ENCODE results near the gene IER2.

The IER2 gene

DNA sequence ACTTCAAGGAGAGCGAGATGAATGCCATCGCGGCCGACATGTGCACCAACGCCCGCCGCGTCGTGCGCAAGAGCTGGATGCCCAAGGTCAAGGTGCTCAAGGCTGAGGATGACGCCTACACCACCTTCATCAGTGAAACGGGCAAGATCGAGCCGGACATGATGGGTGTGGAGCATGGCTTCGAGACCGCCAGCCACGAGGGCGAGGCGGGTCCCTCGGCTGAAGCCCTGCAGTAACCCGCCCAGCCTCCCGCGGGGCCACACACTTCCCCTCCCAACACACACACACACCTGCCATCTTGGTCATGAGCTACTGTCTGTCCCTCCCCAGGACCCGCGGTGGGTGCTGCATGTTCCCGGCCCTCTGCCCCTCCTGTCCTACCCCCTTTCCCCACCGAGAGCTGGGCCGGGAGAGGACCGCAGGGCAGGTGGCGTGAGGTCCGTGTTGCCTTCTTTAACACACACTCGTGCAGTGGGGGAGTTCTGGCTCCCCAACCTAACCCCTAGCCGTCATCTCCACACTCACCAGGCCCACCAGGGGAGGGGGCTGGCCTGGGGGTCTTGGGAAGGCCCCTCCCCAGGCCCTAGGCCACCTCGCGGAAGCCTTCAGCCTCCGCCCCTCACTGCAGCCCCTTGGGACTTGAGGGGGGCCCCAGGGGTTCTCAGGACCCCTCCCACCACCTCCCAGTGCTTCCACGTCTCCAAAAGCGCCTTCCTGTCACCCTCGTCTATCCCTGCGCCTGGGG is 11.9 kb upstream of the IER2 start:
- no peak for DNase-seq

DNA sequence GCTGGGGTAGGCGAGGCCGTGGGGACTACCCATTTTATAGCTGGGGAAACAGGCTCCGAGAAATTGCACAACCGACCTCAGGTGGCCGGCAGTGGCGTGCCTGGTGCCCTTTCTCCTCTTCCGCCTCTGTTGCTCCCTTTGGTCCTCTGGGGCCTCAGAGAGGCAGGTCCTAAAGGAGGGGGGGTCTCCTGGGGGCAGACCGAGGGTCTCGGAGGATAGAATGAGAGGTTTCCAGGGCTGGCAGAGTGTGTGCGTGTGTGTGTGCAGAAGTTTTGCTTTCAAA is 11.4 kb upstream of the IER2 start:
- no peak for DNase-seq

DNA sequence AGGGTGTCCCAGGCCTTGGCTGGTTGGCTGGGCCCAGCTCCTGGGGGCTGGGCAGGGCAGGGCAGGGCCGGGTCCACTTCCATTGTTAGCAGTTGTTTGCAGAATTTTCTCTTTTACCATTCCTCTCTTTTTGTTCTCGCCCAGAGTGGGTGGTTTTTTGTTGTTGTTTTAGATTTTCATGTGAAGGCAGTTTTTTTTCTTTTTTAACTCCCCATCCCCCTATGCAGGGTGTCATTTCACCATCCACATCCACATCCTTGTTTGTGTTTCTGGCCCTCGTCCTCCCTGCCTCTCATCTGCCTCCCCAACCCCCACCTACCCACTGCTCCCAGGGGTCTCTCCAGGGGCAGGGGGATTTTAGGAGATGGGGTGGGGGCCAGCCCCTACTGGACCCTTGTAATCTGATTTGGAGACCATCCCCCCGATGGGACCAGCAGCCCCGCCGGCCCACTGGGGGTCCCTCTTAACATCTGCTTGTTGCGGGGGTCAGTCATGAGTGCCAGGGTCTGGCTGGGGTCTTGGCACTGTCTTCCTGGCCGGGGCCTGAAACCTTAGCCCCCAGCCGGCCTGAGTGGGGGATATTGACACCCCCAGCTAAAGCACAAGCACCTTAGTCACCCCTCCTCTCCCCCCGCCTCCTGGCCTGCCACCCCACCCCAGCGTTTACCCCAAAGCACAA is 10.4 kb upstream of the IER2 start:
- no peak for DNase-seq

DNA sequence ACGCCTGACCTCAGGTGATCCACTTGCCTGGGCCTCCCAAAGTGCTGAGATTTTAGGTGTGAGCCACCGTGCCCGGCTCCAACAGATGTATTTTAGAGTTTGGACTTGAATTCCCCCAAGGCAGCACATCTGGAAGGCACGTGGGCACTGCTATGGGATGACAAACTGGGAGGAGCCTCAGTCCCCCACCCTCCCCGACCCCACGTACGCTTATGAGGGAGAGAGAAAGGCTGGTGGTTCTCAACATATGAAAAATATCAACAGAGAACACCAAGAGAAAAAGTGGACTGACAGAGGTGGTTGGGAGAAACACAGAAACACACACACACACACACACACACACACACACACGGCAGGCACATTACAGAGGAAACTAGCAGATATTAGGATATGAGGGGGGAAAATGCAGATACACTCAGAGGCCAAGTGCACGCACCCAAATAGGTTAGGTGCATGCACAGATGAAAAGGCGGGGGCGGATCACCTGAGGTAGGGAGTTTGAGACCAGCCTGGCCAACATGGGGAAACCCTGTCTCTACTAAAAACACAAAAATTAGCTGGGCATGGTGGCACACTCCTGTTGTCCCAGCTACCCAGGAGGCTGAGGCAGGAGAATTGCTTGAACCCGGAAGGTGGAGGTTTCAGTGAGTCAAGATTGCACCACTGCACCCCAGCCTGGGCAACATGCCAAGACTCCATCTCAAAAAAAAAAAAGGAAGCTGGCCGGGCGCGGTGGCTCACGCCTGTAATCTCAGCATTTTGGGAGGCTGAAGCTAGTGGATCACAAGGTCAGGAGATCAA is 3.2 kb upstream of the IER2 start:
- DNase-seq: peak in 2 of 51 donors; percentile 2 to 8

DNA sequence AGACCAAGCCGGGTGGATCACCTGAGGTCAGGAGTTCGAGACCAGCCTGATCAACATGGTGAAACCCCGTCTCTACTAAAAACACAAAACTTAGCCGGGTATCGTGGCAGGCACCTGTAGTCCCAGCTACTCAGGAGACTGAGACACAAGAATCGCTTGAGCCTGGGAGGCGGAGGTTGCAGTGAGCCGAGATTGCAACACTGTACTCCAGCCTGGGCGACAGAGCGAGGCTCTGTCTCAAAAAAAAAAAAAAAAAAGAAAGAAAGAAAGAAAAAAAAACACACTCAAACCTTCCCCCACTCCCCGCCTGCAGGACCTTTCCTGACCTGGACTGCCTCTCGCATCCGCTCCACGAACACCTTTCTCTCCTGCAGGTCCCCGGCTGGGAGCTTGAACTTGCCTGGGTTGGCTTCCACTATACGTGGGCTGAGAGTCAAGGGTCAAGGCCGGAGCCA is 1.0 kb upstream of the IER2 start:
- DNase-seq: peak in 2 of 51 donors; percentile 29 to 49

DNA sequence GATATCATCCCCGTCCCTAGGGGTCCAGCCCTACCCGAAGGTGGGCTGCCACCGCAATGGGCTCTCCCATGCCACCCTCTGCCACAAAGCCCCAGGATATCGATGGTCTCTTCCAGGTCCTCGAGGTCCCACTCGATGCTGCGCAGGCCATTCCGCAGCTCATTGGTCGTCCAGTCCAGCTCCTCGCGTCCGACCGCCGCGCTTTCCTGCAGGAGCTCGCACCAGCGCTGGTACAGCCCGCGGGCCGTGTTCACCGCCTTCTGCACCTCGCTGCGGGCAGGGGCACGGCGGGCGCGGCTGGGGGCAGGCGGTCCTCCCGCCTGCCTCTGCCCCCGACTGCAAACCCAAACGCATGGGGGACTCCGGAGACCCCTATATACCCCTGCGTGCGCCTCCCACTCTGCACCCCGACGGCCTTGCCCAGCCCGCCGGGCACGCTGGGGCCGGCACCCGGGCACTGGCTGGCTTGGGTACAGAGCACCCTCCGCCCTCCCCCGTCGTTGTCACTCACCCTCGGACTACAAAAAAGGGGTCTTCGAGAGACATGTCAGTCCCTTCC is 504 bp upstream of the IER2 start:
- peak in 18 of 51 donors; percentile 25 to 76 (median 53) for DNase-seq

DNA sequence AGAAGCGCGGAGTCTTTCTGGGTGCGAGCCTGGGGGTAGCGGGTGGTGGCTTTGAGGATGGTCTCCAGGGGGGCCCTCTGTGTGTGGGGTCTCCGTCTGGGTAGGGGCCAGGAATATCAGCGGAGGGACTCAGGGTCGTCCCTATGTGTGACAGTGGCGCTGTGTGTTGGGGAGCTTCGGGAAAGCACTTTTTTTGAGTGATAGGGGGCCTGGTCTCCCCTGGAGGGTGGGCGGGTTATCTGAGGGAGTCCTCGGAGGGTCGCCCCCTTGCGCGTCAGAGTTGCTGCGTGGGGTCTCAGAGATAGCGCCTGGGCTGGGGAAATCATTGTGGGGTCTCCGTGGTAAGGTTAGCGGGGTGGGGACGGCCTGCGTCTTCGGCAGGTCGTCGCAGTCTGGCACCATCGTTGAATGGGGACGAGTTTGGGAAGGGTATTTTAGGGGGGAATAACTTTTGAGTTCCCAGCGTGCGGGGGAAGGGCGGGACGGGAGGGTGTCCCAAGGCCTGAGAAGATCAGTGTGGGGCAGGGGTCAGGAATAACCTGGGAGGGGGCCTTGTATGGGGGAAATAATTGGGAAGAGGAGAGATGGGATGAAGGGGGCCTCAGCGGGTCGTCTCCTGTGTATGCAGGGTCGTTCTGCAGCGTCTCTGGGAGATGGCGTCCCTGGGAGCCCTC is 857 bp downstream of the IER2 start:
- peak in 7 of 51 donors; percentile 30 to 70 (median 51) for DNase-seq

DNA sequence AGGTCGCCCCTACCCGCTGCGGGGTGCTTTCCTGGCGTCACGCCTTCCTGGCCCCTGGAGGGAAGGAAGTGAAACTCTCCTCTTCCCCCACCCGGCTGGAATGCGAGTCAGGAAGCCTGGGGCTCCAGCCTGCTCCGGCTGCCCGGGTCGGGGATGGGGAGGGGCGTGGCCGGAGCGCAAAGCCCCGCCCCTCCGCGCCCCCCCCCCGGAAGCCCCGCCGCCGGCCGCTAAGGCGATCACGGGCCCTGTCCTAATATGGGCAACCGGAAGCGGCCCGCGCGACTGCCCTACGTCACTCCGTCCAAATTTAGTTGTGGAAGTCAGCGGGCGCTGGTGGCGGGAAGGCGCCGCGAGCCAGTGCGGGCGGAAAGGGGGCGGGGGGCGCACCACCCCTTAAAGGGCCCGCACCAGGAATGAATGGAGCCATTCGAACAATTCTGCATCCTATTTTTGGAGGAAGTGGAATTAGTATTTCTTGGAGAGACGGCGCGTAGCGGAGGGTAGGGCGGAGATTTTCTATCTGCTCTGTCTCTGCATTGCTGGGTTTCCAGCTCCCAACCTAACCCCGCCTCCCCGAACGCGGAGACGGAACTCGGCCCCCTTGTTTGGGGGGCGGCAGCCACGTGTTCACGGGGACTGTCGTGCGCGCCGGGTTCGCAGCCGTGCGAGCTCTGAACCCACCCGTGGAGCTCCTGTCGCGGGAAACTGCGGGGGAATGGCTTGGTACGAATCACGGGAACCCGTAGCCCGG is 1.6 kb downstream of the IER2 start:
- peak; percentile 74 to 99 (median 95) for DNase-seq

DNA sequence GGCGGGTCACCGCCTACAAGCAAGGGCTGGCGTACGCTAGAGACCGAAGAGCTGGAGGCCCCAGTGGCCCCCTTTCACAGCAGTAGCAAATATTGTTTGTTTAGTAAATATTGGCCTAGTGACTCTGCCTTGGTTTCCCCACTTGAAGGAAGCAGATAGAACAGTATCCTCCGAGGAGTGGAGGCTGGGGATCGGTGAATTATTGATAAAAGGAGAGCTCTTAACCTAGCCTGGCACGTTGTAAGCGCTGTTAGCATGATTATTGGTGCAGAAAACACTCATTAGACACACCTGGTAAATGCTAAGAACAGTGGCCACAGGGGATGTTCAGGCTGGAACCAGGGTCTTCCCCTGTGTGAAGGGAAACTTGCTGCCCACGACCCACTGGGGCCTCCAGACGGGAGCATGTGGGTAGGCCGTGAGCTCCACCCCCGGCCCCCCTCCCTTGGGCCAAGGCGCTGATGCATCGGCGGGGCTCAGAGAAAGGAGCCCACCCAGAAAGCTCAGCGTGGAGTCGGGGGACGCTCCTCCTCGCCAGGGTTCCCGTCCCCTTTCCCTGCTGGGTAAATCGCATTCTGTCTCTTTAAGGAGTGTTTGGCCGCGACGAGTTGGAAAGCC is 2.3 kb downstream of the IER2 start:
- DNase-seq: peak in 2 of 51 donors; percentile 50 to 78

DNA sequence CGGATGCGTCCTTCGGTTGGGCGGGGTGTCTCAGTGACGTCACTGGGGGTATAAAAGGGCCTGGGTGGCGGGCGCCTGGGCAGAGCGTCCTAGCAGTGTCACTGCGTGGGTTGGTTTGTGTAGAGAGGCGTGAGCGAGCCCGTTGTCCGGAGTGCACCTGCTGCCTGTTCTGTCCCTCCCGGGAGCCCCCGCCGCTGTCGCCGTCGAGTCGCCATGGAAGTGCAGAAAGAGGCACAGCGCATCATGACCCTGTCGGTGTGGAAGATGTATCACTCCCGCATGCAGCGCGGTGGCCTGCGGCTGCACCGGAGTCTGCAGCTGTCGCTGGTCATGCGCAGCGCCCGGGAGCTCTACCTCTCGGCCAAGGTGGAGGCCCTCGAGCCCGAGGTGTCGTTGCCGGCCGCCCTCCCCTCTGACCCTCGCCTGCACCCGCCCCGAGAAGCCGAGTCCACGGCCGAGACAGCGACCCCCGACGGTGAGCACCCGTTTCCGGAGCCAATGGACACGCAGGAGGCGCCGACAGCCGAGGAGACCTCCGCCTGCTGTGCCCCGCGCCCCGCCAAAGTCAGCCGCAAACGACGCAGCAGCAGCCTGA is 2.9 kb downstream of the IER2 start:
- peak in 50 of 51 donors; percentile 78 to 97 (median 93) for DNase-seq

DNA sequence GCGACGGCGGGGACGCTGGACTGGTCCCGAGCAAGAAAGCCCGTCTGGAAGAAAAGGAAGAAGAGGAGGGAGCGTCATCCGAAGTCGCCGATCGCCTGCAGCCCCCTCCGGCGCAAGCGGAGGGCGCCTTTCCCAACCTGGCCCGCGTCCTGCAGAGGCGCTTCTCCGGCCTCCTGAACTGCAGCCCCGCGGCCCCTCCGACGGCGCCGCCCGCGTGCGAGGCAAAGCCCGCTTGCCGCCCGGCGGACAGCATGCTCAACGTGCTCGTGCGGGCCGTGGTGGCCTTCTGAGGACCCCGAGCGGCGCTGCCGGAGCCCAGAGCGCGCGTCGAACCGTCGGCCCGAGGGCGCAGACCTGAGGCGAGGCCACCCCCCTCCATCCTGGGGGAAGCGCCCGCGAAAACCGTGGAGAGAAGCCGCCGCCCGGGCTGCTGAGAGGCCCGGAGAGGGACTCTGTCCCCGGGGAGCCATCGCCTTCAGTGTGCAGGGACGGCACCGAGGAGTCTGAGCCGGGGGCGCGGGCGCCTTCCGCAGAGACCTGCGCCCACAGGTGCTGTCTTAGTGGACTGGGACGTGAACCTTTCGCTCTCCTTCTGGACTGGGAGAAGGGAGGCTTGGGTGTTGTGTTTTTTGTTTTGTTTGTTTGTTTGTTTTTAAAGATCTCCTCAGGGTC is 3.5 kb downstream of the IER2 start:
- peak in 7 of 51 donors; percentile 14 to 51 (median 35) for DNase-seq

DNA sequence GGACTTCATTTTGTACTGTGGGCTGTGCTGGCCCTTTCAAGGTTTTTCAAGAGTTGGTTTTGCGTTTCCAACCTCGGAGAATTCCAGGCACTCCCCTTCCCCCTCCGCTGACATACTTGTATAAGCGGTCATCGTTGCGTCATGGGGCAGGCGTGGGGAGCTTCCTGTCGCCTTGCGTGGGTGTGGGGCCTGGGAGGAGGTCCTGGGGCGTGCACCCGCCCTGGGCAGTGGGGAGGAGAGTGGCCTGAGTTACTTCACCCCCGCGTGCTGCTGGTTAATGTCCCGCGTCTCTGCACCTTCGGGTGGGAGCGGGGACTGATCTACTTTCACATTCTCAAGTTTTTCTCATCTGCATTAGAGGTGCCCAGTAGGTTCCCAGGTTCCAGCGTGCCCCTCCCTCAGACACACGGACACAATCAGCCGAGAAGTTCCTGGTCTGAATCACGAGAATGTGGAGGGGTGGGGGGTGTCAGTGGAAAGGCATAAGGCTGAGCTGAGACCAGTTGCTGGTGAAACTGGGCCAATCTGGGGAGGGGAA is 4.1 kb downstream of the IER2 start:
- DNase-seq: peak in 32 of 51 donors; percentile 12 to 65 (median 40)

DNA sequence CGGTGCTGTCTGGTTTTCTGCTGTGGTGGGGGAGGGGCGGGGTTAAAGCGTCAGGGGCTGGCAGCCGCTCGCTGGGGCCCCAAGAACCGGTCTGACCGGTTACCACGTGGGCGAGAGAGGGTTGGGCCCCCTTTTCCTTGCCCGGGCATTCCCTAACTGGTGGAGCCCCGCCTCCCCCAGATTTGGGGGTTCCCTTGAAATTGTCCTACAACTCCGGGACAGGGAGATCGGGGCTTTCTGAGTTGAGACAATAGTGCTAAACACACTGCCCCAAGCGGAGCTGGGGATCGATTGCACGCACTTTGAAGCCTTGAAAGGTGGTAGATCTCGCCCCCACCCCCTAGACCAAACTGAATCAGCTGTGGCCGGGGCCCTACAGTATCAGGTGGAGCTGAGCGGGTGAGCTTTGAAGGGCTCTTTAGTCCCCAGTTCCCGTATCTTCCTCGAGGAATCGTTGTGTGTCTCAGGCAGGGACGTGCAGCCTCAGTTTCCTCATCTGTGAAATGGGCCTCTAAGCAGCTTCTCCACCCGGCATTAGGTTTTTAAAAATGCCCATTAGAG is 4.8 kb downstream of the IER2 start:
- DNase-seq: peak in 22 of 51 donors; percentile 11 to 68 (median 30)

DNA sequence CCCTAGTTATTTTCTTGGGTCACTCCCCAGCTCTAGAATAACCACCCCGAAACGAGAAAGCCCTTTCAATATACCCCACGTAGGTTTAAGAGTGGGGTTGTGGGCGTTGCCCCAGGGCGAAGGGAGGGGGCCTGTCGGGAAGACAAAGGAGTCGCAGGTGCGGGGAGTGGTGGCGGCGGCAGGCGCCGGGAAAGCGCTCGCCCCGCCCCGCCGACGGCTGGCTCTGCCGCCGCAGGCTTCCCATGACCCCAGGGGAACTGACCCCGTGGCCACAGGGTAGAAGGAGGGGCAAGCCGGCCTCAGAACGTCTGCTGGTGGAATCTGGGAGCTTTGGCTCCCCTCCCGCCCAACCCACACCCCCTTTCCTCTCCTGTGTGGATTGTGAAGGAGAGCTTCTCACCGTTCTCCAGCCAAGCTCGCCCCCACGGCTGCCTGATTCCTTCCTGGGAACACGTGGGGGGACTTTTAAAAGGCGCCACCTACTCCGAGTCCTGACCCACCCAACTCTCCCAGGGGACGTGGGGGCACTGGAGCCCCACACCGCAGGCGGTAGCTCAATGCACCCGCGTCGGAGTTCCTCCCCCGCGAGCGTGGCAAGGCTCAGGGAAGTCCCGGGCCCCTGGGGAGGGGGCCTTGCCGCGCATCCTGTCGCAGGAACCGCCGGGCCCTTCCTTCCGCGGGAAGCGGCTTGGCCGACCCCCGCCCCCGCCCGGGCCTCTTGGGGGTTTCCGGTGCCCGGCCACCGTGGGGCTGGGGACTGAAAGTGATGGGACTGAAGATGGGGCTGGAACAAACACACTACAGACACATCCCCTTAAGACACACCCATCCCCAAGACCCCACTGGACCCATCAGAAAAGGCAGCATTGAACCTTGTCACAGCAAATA is 5.5 kb downstream of the IER2 start:
- peak in 20 of 51 donors; percentile 3 to 55 (median 25) for DNase-seq

DNA sequence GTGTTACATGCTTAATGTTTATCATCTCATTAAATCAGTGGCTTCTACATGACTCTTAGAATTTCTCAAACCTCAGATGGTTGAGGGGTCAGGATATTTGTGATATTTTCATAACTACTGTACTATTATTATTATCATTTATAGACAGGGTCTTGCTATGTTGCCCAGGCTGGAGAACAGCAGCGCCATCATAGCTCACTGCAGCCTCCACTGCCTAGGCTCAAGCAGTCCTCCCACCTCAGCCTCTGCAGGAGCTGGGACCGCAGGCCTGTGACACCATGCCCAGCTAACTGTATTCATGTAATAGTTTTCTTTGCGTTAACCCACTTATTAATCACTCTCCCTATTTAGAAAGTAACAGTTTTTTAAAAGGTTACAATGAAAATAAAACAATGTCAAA is 9.5 kb downstream of the IER2 start:
- DNase-seq: no peak

DNA sequence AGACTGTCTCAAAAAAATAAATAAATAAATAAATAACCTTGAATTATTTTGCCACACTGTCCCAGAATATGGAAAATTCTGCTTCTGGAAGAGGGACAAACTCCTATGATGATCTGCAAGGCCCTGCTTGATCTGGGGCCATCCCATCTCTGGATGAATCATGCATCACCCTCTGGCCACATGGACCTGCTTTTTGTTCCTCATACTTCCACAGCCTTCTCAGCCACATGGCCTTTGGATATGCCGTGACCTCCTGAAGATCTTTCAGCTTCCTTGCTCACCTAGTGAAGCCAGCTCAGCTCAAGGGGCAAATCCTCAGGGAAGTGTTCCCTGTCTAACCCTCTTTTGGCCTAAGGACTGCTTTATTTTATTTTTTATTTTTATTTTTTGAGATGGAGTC is 10.3 kb downstream of the IER2 start:
- DNase-seq: no peak

Measured in hypothalamus (tissue), 51 donors.